OCI-LY7 (cell line): Measurements from ENCODE around the gene PSG3.

ENCODE experiments used
- CTCF ChIP-seq: fragments of 200-600 bp; sonication (generic); conservative IDR thresholded peaks from 2 replicates; pipeline ENCODE4 v1.5.1; 2014; ENCODE audit warnings: mild to moderate bottlenecking, antibody characterized with exemption, low read length, moderate library complexity, mixed read lengths
- EZH2phosphoT487 ChIP-seq: fragments of 200-600 bp; sonication (generic); IDR thresholded peaks from 2 replicates; pipeline ENCODE4 v1.6.1; 2018; ENCODE audit warnings: low read depth, borderline replicate concordance, mild to moderate bottlenecking, mixed run types, antibody characterized with exemption, low read length, moderate library complexity, mixed read lengths

GRCh38 chr19:42693760-42694350 is 46.4 kb downstream of the PSG3 start:
- TF ChIP-seq CTCF (peak; percentile 81), EZH2phosphoT487 (no peak)
